Activated effector memory CD4-positive, alpha-beta T cell treated with Interleukin-2 at 50 U/mL for 16 hours (primary cell): ENCODE measurements around the gene PMIS2.
"Not testable (repeated sequence)": the region's sequence is repeated elsewhere in the genome, so short reads cannot be mapped to it uniquely, and the experiment has no call there.

Experiments
- DNase-seq: peaks from one replicate; pipeline ENCODE4 v3.0.0-alpha.2; 2020

Gene PMIS2

GRCh38 chr19:35595928-35596327 lies 10.0 kb downstream of the PMIS2 start:
- no peak for DNase-seq

GRCh38 chr19:35596366-35596999 lies 10.5 kb downstream of the PMIS2 start:
- DNase-seq: no peak

GRCh38 chr19:35601971-35602370 lies 16.0 kb downstream of the PMIS2 start:
- no peak for DNase-seq

GRCh38 chr19:35604436-35604835 lies 18.5 kb downstream of the PMIS2 start:
- DNase-seq: not testable (repeated sequence)

- not testable (repeated sequence) for DNase-seq
These were observed 21.2 kb downstream of the PMIS2 start for GRCh38 chr19:35607170-35607569.

GRCh38 chr19:35607661-35608060 lies 21.7 kb downstream of the PMIS2 start:
- no peak for DNase-seq

- no peak for DNase-seq
These were observed 22.3 kb downstream of the PMIS2 start for GRCh38 chr19:35608251-35608650.

- DNase-seq: peak; percentile 37
These were observed 23.9 kb downstream of the PMIS2 start for GRCh38 chr19:35609851-35610353.

- DNase-seq: no peak
These were observed 26.2 kb downstream of the PMIS2 start for GRCh38 chr19:35612224-35612558.

GRCh38 chr19:35612559-35613321 lies 26.8 kb downstream of the PMIS2 start, which contains the start of gene HAUS5:
Gene HAUS5 (plus strand): TSS chr19:35612735. CDS start chr19:35612795, 60 bp downstream.
- peak; percentile 93 for DNase-seq

GRCh38 chr19:35613574-35613973 lies 27.6 kb downstream of the PMIS2 start:
- no peak for DNase-seq

- DNase-seq: no peak
These were observed 29.1 kb downstream of the PMIS2 start for GRCh38 chr19:35615036-35615435.

- DNase-seq: no peak
These were observed 32.9 kb downstream of the PMIS2 start for GRCh38 chr19:35618857-35619256.

GRCh38 chr19:35619290-35619923 lies 33.4 kb downstream of the PMIS2 start:
- no peak for DNase-seq

GRCh38 chr19:35620001-35620400 lies 34.0 kb downstream of the PMIS2 start:
- no peak for DNase-seq

GRCh38 chr19:35621708-35622107 lies 35.7 kb downstream of the PMIS2 start:
- DNase-seq: no peak

GRCh38 chr19:35622750-35623149 lies 36.8 kb downstream of the PMIS2 start:
- no peak for DNase-seq

GRCh38 chr19:35623327-35624010 lies 37.5 kb downstream of the PMIS2 start:
- DNase-seq: no peak

- DNase-seq: no peak
These were observed 42.2 kb downstream of the PMIS2 start for GRCh38 chr19:35628264-35628564.

GRCh38 chr19:35628565-35629331 lies 42.8 kb downstream of the PMIS2 start, which contains the start of gene RBM42:
Gene RBM42 (plus strand): TSS chr19:35629036. CDS start chr19:35629154, 118 bp downstream.
- DNase-seq: peak; percentile 93

GRCh38 chr19:35629332-35629633 lies 43.3 kb downstream of the PMIS2 start:
- no peak for DNase-seq

GRCh38 chr19:35633727-35634440 lies 47.9 kb downstream of the PMIS2 start:
- DNase-seq: no peak
